GM10266 (cell line): ENCODE data around the gene TUBGCP5.

Experiments
- DNase-seq: peaks from one replicate; pipeline ENCODE4 v3.0.0; 2012; ENCODE audit errors: extremely low spot score
- CTCF ChIP-seq: IDR thresholded peaks from 2 replicates; pipeline ENCODE4 v1.5.1; 2012; ENCODE audit warnings: mild to moderate bottlenecking, low read depth; ENCODE audit not compliant: control insufficient read depth, insufficient read depth; ENCODE audit errors: missing control alignments

TUBGCP5 gene

GRCh38 chr15:23073890-23074646 lies 34.7 kb upstream of the TUBGCP5 start:
- no peak for DNase-seq
- TF ChIP-seq CTCF = no peak

- no peak for TF ChIP-seq CTCF
- no peak for DNase-seq
Observed at GRCh38 chr15:23072633-23073032, 33.3 kb upstream of the TUBGCP5 start.

- no peak for DNase-seq
- no peak for TF ChIP-seq CTCF
Observed at GRCh38 chr15:23069496-23070166, 30.3 kb upstream of the TUBGCP5 start.

- TF ChIP-seq CTCF = no peak
- no peak for DNase-seq
Observed at GRCh38 chr15:23067416-23067815, 28.0 kb upstream of the TUBGCP5 start.

- no peak for DNase-seq
- no peak for TF ChIP-seq CTCF
Observed at GRCh38 chr15:23065836-23066235, 26.5 kb upstream of the TUBGCP5 start.

GRCh38 chr15:23064156-23064555 lies 24.8 kb upstream of the TUBGCP5 start:
- no peak for TF ChIP-seq CTCF
- DNase-seq = no peak

GRCh38 chr15:23057707-23058106 lies 18.3 kb upstream of the TUBGCP5 start:
- no peak for DNase-seq
- no peak for TF ChIP-seq CTCF
